Esophagus muscularis mucosa (tissue), 4 donors: ENCODE measurements around the gene PPAT. TPM values are rescaled to one million over a fixed set of nuclear protein-coding genes. Genes with fewer than 3 reads are reported as not detected.

Source experiments
- DNase-seq: peaks from one replicate; pipeline ENCODE4 v3.0.0-alpha.2; 2017; ENCODE audit errors: extremely low spot score
- H3K27ac ChIP-seq, 4 donors: fragments of 200-600 bp; sonication (generic); replicated peaks in 1 of 4; 1 replicate in 3 of 4; 2 replicates in 1 of 4; pipeline ENCODE4 v1.5.1; 2016 to 2019; ENCODE audit warnings: mild to moderate bottlenecking in 1 of 4
- H3K27me3 ChIP-seq, 4 donors: fragments of 200-600 bp; sonication (generic); one replicate each; pipeline versions ENCODE4 v1.5.1 to v1.6.0; 2016 to 2019
- H3K36me3 ChIP-seq, 4 donors: fragments of 200-600 bp; sonication (generic); one replicate each; pipeline ENCODE4 v1.5.1; 2016 to 2019
- H3K4me1 ChIP-seq, 4 donors: fragments of 200-600 bp; sonication (generic); one replicate each; pipeline ENCODE4 v1.5.1; 2016 to 2019
- H3K4me3 ChIP-seq, 4 donors: fragments of 200-600 bp; sonication (generic); 1 replicate in 2 of 4; 2 replicates in 2 of 4; pipeline ENCODE4 v1.5.1; 2016 to 2019; ENCODE audit warnings: mild to moderate bottlenecking in 4 of 4, moderate library complexity in 1 of 4
- H3K9me3 ChIP-seq, 4 donors: fragments of 200-600 bp; sonication (generic); 1 replicate in 3 of 4; 2 replicates in 1 of 4; pipeline ENCODE4 v1.5.1; 2016 to 2019
- CTCF ChIP-seq, 3 experiments: fragments of 200-600 bp in 2 of 3; fragments of 450-650 bp in 1 of 3; sonication (generic) in 2 of 3; IDR thresholded peaks; one replicate each; pipeline ENCODE4 v1.5.1; 2017 to 2019; ENCODE audit warnings: antibody characterized with exemption in 3 of 3, mild to moderate bottlenecking in 2 of 3, moderate library complexity in 1 of 3
- EP300 ChIP-seq: sonication (generic); formaldehyde crosslinking; IDR thresholded peaks from one replicate; pipeline ENCODE4 v1.6.1; 2017; ENCODE audit warnings: antibody characterized with exemption
- POLR2A ChIP-seq: fragments of 450-650 bp; IDR thresholded peaks from one replicate; pipeline ENCODE4 v1.6.1; 2017; ENCODE audit warnings: antibody characterized with exemption, moderate library complexity, mild to moderate bottlenecking, low read depth
- POLR2AphosphoS5 ChIP-seq, 2 donors: sonication (generic); formaldehyde crosslinking; IDR thresholded peaks; one replicate each; pipeline ENCODE4 v1.6.1; 2017; ENCODE audit warnings: antibody characterized with exemption in 2 of 2
- WGBS: methylation state at CpG from one replicate; pipeline ENCODE4 v1.1.5; 2018; 5-methylcytosine and 5-hydroxymethylcytosine counted together
- intact Hi-C: fragments of 100-400 bp; cut with DNase I; formaldehyde crosslinking; loops from one replicate; pipeline ENCODE4 v1.15.1; 2023
- total RNA-seq, 4 donors: library from RNA; depleted of rRNA; stranded (reverse); fragments of >200 nt; gene quantifications; one replicate each; pipeline versions ENCODE4 v1.1.0 to v1.2.1, GENCODE V29; 2016

Gene PPAT
- total RNA-seq, 4 donors from 2014 or later, result 1.7 to 5.1 (median 3.0) TPM

DNA sequence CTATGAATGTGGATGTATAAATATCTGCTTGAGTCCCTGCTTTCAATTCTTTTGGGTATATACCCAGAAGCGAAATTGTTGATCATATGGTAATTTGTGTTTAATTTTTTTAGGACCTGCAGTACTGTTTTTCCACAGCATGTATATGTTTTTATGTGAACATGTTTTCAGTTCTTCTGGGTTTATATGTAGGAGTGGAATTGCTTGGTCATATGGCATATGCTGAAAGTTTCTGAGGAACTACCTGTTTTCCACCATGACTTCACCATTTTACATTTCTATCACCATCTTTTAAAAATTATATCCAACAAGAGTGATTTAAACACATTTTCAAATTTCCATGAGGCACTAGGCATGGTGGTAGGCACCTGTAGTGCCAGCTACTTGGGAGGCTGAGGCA lies 8.2 kb downstream of the PPAT start:
- TF ChIP-seq POLR2AphosphoS5 (IDR thresholded peaks at IDR 0.05), result no peak
- TF ChIP-seq EP300, result no peak
- TF ChIP-seq CTCF (IDR thresholded peaks at IDR 0.05), result no peak
- TF ChIP-seq POLR2A, result no peak
- intact Hi-C loops, result loop anchor here (5.0 kb wide), 1 partner anchor 115 kb away; no protein-coding TSS in a partner anchor
- no peaks in the 10 kb centered on the region for H3K36me3 ChIP-seq
- no peak overlapping the region for H3K27ac ChIP-seq
- no peak overlapping the region for H3K4me3 ChIP-seq
- H3K4me1 ChIP-seq, result no peaks in the 10 kb centered on the region
- H3K27me3 ChIP-seq, result no peaks in the 10 kb centered on the region
- no peaks in the 10 kb centered on the region for H3K9me3 ChIP-seq
- DNase-seq, result no peak
- 100% methylated on average over 1 of the region's 1 CpG for WGBS

GRCh38 chr4:56426273-56426672 lies 9.1 kb downstream of the PPAT start:
- no peaks in the 10 kb centered on the region for H3K4me1 ChIP-seq
- H3K36me3 ChIP-seq, result no peaks in the 10 kb centered on the region
- WGBS, result 92% methylated on average over 6 of the region's 6 CpGs
- DNase-seq, result no peak
- no peaks in the 10 kb centered on the region for H3K9me3 ChIP-seq
- intact Hi-C loops, result loop anchor here (5.0 kb wide), 1 partner anchor 116 kb away; no protein-coding TSS in a partner anchor
- H3K4me3 ChIP-seq, result no peak overlapping the region
- TF ChIP-seq EP300 (no peak), POLR2A (no peak), POLR2AphosphoS5 (IDR thresholded peaks at IDR 0.05) (no peak), CTCF (IDR thresholded peaks at IDR 0.05) (no peak)
- H3K27me3 ChIP-seq, result no peaks in the 10 kb centered on the region
- no peak overlapping the region for H3K27ac ChIP-seq

DNA sequence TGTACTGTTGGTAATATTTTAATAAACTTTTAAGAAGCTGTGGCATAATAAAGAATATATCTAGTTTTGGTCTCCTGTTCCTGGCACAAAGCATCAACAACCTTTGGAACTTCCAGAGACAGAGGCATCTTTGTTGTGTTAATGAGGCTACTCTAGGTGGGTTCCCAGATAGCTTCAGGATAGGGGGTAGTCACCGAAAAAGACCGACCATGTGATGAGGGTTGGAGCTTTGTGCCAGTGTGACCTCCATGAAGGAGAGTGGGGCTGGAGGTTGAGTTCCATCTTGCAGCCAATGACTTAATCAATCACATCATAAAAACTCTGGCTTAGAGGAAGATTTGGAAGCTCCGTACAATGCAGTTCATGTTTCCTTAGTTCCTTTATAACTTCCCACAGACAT lies 9.9 kb downstream of the PPAT start:
- intact Hi-C loops, result loop anchor here (2.0 to 5.0 kb wide), 2 partner anchors 117 to 411 kb away; no protein-coding TSS in a partner anchor
- Histone ChIP-seq H3K9me3 (no peaks in the 10 kb centered on the region), H3K36me3 (no peaks in the 10 kb centered on the region), H3K4me3 (no peak overlapping the region), H3K27ac (no peak overlapping the region), H3K27me3 (no peaks in the 10 kb centered on the region), H3K4me1 (no peaks in the 10 kb centered on the region)
- no peak for TF ChIP-seq POLR2A
- no peak for TF ChIP-seq POLR2AphosphoS5 (IDR thresholded peaks at IDR 0.05)
- no peak for TF ChIP-seq EP300
- no peak for TF ChIP-seq CTCF (IDR thresholded peaks at IDR 0.05)
- WGBS, result 91% methylated on average over 3 of the region's 3 CpGs
- no peak for DNase-seq

DNA sequence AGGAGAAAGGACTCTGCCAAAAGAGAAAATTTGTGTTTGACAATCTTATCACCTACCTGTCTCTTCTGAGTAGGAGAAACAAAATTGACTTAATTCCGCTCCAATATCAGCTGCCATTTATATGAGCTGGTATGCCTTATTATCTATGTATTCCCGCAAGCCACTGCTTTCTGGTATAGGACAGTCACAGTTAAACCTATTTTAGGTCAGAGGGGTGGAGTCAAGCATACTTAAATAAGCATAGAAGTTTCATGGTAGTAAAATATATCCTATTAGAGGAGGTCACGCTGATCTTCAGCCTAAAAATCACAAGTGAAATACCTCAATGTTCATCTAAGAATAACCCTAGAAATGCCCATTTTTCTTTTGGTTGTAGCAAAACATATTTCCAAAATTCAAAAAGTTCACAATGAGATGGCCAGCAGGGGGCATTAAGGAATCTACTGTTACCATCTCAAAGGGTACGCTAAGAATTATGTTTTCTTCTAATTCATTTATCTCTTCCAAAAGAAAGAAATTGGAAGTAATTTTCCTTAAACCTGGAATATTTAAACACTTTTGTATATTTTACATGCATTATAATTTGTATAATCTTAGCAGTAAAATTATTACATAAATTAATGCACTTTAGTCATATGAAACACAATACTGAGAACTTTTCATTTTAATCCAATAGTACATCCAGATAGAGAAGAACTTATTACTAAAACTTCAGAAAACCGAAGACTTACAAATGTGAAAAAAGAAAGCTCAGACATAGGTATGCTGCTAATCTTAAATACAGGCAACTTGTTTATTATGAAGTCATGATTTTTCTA lies 10.5 kb downstream of the PPAT start:
- TF ChIP-seq POLR2A (no peak), EP300 (no peak), POLR2AphosphoS5 (IDR thresholded peaks at IDR 0.05) (no peak), CTCF (IDR thresholded peaks at IDR 0.05) (peak; percentile 56 to 68 (median 62))
- Histone ChIP-seq H3K4me1 (no peaks in the 10 kb centered on the region), H3K4me3 (no peak overlapping the region), H3K36me3 (no peaks in the 10 kb centered on the region), H3K27me3 (no peaks in the 10 kb centered on the region), H3K9me3 (no peaks in the 10 kb centered on the region), H3K27ac (no peak overlapping the region)
- DNase-seq, result no peak
- WGBS, result 63% methylated on average over 5 of the region's 5 CpGs
- intact Hi-C loops, result loop anchor here (2.0 to 5.0 kb wide), 2 partner anchors 117 to 412 kb away; no protein-coding TSS in a partner anchor
